NCI-H2029 treated with DMSO at 0.1 percent for 48 hours (cell line): Measurements from ENCODE around the gene KIAA2012.

ENCODE experiments used
- DNase-seq: peaks from one replicate; lab custom pipeline; 2025; lab: John Stamatoyannopoulos, UW

Gene KIAA2012

DNA sequence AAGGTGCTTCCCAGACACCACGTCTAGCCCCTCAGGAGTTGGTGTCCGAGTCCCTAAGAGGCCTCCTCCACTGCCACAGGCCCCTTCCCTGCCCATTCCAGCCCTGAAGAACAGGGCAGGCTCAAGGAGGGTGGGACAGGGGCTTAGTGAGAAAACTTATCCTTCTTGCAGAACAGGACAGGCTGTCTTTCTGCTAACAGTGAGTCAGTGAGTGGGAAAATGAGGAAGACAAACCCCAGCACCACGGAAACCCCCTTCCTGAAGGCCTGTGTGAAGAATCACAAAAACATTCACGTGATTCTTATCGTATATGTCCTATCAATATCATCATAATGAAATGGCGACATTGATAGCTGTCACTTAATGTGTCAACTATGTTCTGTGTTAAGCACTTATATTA lies 29.6 kb upstream of the KIAA2012 start:
- no peak for DNase-seq

GRCh38 chr2:202044777-202045176 lies 28.3 kb upstream of the KIAA2012 start:
- no peak for DNase-seq

DNA sequence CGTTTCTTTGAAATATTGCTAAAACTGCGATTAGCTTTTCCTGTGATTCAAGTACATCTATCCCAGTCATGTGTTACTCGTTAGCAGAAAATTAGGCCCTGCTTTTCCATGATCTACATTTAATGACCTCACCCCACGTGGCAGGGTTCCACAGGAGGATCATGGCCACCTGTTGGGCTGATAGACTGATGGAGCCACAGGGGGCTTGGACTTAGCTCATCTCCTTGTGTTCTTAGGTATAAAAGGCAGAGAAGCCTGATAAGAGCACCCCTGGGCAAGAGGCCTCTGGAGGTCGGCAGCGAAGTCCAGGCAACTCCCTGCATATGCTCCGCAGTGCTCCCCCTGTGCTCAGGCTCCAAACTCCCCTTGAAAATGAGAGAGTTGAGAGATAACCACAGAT lies 26.5 kb upstream of the KIAA2012 start:
- DNase-seq: no peak

- no peak for DNase-seq
Observed at GRCh38 chr2:202049092-202049728, 23.8 kb upstream of the KIAA2012 start.

GRCh38 chr2:202049840-202050239 lies 23.2 kb upstream of the KIAA2012 start:
- DNase-seq: no peak

DNA sequence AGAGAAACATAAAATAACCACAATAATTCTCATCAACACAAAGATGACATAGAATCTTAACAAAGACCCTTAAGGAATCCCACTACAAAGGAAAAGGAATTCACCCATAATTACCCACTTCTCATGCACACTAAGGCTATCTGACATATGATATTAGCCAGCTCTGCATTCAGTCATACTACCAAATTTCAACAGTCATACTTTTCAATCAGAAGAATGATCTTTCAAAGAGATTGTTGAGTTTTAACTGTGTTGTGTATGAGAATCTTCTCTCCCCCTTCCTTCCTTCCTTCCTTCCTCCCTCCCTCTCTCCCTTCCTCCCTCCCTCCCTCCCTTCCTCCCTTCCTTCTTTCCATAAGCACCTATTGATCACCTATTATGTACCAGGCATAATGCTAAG lies 22.4 kb upstream of the KIAA2012 start:
- DNase-seq: no peak

- DNase-seq: no peak
Observed at GRCh38 chr2:202051499-202052161, 21.4 kb upstream of the KIAA2012 start.

DNA sequence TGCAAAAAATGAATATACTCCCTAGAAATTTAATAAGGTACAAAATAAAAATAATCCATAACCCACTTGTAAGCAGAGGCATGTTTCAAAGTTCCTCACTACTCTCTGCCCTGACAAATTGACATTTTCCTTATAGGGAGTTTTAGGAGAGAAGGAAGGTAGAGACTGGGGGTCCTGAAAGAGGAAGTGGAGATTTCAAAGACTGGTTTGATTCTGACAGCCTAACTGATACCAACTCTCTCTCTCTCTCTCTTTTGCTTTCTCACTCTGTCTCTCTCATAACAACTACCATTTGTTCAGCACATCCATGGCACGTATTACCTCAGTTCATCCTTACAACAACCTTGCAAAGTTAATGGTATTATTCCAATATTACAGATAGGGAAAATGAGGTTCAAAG lies 20.8 kb upstream of the KIAA2012 start:
- DNase-seq: no peak

DNA sequence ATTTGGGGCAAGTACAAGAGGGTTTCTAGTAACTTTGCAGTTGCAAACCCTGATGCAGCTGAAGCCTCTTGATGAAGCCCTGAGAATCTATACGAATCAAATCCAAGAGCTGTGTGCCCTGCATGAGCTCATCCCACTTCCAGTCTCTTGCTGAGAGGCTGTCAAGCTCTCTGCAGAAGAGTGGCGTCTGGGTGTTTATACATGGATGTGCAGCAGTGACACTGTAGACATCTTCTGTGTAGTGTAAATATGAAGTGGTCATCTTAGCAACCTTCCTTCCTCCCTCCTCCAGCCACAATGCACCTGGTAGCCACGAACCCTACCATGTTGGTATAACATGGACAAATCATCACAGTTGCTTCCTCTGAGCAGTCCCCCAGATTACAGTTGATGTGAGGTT lies 18.4 kb upstream of the KIAA2012 start:
- no peak for DNase-seq

DNA sequence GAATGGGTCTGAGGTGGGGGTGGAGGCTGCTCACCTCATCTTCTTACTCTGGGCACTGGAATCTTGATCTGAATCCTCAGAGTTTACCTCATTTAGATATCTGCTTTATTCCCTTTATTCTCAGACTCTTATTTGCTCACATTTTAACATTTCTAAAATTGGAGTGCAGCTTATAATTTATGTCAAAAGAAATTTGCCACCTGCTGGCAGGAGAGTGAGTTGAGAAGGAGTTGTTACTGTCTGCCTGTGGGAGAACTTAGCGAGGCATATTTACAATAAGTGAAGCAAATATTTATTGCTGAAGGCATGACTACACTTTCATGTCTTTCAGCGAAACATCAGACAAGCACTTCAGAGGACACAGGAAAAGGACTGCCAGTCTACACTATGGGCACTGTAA lies 16.4 kb upstream of the KIAA2012 start:
- no peak for DNase-seq

- no peak for DNase-seq
Observed at GRCh38 chr2:202060218-202060617, 12.8 kb upstream of the KIAA2012 start.

GRCh38 chr2:202061695-202062094 lies 11.4 kb upstream of the KIAA2012 start:
- DNase-seq: no peak

- no peak for DNase-seq
Observed at GRCh38 chr2:202064171-202064880, 8.7 kb upstream of the KIAA2012 start.

GRCh38 chr2:202064881-202065230 lies 8.2 kb upstream of the KIAA2012 start:
- DNase-seq: no peak

DNA sequence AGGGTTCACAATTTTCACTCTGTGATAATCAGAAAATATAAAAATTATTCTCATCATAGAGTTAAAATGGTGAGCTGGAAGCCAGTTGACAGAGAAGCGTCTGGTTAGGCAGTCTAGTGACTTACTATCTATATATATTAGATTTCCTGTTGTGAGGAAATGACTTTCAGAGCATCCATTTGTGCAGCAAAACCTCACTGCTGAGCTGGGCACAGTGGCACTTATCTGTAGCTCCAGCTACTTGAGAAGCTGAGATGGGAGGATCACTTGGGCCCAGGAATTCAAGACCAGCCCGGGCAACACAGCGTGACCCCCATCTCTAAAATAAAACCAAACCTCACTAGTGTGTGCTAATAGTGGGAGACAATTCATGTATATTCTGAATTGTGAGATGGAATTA lies 7.2 kb upstream of the KIAA2012 start:
- DNase-seq: no peak

DNA sequence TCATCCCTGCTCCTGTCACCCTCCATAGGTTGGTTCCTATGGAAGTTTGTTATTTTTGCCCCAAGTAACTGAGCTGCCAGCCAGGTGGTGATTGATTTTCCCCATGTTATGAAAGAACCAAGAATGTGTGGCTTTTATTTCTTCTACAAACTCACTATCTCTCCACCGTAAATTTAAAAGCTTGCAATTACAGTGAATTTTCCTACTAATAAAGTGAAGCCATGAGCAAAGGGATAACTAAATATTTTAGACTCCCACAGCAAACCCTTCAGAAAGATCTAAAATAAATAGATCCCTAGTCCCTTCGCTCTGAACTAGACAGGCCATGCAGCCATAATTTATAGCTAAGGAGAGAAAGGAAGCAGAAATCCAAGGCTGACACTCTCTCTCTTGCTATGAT lies 6.2 kb upstream of the KIAA2012 start:
- no peak for DNase-seq

GRCh38 chr2:202067589-202067988 lies 5.5 kb upstream of the KIAA2012 start:
- no peak for DNase-seq

DNA sequence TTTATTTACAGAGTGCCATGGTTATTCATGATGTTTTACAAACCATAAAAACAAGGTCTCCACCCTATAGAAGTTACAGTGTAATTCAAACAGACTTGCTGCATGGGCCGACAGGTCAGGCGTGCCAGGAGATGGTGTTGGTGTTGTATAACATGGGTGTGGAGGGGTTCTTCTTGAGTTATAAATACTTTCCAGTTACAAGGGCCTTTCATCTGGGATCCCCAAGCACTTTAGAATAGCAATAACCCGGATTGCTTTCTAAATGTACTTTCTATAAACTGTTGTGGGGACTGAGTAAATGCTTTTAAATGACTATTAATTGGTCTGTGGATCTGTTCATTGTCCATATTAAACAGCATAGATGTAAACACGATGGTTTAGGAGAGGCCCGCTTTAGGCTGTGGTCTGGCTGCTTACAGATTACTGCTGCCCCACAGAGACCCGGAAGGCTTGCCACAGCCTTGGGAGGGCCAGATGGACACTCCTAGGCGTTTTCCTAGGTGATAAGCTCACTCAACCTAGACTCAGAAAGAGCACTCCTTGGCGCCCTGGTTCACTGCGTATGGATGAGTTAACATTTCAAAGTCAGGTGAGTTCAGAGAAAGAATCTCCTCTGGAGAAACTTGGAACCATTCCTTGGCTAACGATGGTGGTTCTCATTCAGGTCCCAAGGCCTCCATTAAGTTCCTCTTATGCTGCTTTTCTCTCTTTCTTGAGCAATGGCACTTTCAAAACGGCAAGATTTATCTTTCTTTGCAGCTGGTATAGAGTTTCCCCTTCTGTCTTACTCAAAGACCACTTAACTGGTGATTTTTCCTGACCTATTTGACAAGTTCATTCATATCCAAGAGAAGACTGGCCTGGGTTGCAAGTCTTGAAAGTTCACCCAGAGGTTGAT lies 3.6 kb upstream of the KIAA2012 start:
- no peak for DNase-seq

DNA sequence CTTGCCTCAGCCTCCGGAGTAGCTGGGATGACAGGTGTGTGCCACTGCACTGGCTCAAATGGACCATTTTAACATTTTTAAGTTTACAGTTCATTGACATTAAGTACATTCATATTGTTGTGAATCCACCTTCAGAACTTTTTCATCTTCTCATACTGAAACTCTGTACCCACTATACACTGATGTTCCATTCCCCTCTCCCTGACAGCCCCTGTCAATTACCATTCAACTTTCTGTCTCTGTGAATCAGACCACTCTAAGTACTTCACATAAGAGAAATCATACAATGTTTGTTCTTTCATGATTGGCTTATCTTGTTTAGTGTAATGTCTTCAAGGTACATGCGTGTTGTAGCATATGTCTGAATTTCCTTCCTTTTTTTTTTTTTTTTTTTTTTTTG lies 1.9 kb upstream of the KIAA2012 start:
- DNase-seq: no peak

DNA sequence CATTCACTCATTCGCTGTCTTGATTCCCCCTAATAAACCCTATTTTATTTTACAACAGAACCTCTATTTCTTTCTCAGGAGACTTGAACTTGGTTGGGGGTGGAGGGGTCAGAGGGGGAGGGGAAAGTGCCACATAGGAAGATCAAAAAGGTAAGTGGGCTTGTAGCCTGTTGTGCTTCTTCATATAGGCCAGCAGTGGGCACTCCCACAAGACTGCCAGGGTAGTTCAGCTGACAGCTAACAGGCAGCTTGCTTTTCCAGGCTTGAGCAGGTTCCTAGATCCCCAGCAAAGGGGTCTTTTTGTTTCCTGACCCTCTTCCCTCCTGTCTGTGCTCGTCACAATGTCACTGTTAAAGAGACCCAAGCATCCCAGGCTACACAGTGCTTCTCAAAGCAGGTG lies 829 bp upstream of the KIAA2012 start:
- DNase-seq: no peak

GRCh38 chr2:202074324-202074723 lies 1.3 kb downstream of the KIAA2012 start:
- no peak for DNase-seq

DNA sequence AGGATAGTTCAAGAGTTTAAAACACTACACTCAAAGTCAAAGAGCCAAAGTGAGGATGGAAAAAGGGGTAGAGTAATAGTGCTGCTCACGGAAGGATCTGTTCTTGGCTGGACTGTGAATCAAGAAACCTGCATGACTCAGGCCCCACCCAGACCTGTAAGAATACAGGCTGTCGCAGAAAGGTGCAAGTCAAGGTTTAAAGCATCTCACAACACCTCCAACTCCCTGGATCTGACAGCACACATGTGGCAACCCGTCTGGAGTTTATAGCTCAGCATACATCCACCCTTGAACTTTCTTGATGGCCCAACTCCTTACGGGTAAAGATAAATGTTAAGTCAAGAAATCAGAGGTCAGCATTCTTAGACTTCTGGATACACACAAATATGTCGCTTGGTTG lies 6.3 kb downstream of the KIAA2012 start:
- DNase-seq: no peak

DNA sequence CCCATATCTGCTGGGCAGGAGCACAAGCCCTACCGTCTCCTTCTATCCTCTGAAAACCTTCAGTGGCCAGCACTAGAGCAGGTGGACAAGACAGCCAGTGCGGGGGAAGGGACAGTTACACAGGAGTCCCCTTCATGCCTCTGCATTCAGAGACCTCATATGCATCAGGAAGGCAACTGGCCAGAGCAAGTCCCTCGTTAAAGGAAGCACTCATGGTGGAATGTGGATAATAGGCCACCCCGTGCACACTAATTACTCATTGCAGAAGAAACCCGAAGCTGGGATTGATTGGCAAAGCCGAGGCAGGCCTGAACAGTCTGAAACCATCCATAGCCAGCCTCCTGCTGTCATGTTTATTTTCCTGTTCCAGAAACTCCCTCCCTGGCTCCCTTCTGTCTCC lies 11.2 kb downstream of the KIAA2012 start:
- no peak for DNase-seq
